Right renal cortex interstitium (tissue), 3 donors: ENCODE results near the gene KCTD16. TPM values are rescaled to one million over a fixed set of nuclear protein-coding genes. Genes with fewer than 3 reads are reported as not detected.

ENCODE experiments used
- DNase-seq, 3 donors: peaks; one replicate each; pipeline ENCODE4 v3.0.0-alpha.2; 2013; ENCODE audit warnings: low read depth in 3 of 3, low spot score in 2 of 3
- polyA plus RNA-seq, 3 donors: library from polyadenylated mRNA; unstranded; fragments of 120-200 nt; gene quantifications; one replicate each; pipeline ENCODE4 v1.2.1, GENCODE V29; 2013; ENCODE audit not compliant: insufficient read length in 3 of 3

The KCTD16 gene
- polyA plus RNA-seq, 3 donors, result 2.2 to 2.8 (median 2.7) TPM

GRCh38 chr5:144390133-144390532 lies 219.5 kb downstream of the KCTD16 start:
- no peak for DNase-seq

GRCh38 chr5:144391044-144391443 lies 220.4 kb downstream of the KCTD16 start:
- no peak for DNase-seq

- DNase-seq, result no peak
Observed at GRCh38 chr5:144393641-144394435, 223.2 kb downstream of the KCTD16 start.

GRCh38 chr5:144395704-144396103 lies 225.0 kb downstream of the KCTD16 start:
- DNase-seq, result no peak

- no peak for DNase-seq
Observed at GRCh38 chr5:144403058-144403457, 232.4 kb downstream of the KCTD16 start.

GRCh38 chr5:144403817-144404420 lies 233.2 kb downstream of the KCTD16 start:
- DNase-seq, result no peak

- DNase-seq, result no peak
Observed at GRCh38 chr5:144404672-144405071, 234.0 kb downstream of the KCTD16 start.

- DNase-seq, result peak in 1 of 3 donors; percentile 4
Observed at GRCh38 chr5:144405991-144406390, 235.3 kb downstream of the KCTD16 start.

- DNase-seq, result no peak
Observed at GRCh38 chr5:144406442-144406841, 235.8 kb downstream of the KCTD16 start.

- DNase-seq, result no peak
Observed at GRCh38 chr5:144414202-144415029, 243.7 kb downstream of the KCTD16 start.

GRCh38 chr5:144416196-144416595 lies 245.5 kb downstream of the KCTD16 start:
- no peak for DNase-seq

GRCh38 chr5:144418719-144419118 lies 248.0 kb downstream of the KCTD16 start:
- no peak for DNase-seq

GRCh38 chr5:144421411-144421810 lies 250.7 kb downstream of the KCTD16 start:
- no peak for DNase-seq

- DNase-seq, result peak in 1 of 3 donors; percentile 3
Observed at GRCh38 chr5:144422018-144422727, 251.5 kb downstream of the KCTD16 start.

GRCh38 chr5:144427866-144428265 lies 257.2 kb downstream of the KCTD16 start:
- no peak for DNase-seq

- no peak for DNase-seq
Observed at GRCh38 chr5:144428326-144428725, 257.7 kb downstream of the KCTD16 start.

GRCh38 chr5:144429405-144429804 lies 258.7 kb downstream of the KCTD16 start:
- no peak for DNase-seq

- no peak for DNase-seq
Observed at GRCh38 chr5:144429905-144430304, 259.2 kb downstream of the KCTD16 start.

GRCh38 chr5:144433140-144433822 lies 262.6 kb downstream of the KCTD16 start:
- DNase-seq, result no peak

GRCh38 chr5:144433893-144434292 lies 263.2 kb downstream of the KCTD16 start:
- DNase-seq, result no peak
